Smooth muscle cell (in vitro differentiated cells): Measurements from ENCODE around the gene TNRC6C. TPM values are rescaled to one million over a fixed set of nuclear protein-coding genes. Genes with fewer than 3 reads are reported as not detected.

Experiments
- DNase-seq: peaks from one replicate; lab custom pipeline; 2025; ENCODE audit not compliant: unreplicated experiment; lab: John Stamatoyannopoulos, UW
- H2AFZ ChIP-seq: fragments of 200-600 bp; sonication (generic); 2 replicates; pipeline ENCODE4 v1.6.0; 2016; ENCODE audit warnings: antibody characterized with exemption, low read depth, mild to moderate bottlenecking
- H3F3A ChIP-seq: fragments of 200-600 bp; sonication (generic); 2 replicates; pipeline ENCODE4 v1.6.0; 2017; ENCODE audit warnings: antibody characterized with exemption, low read depth
- H3K27ac ChIP-seq: fragments of 200-600 bp; sonication (generic); 2 replicates; pipeline ENCODE4 v1.5.1; 2016; ENCODE audit warnings: low read depth, mild to moderate bottlenecking
- H3K27me3 ChIP-seq: fragments of 200-600 bp; sonication (generic); 2 replicates; pipeline ENCODE4 v1.6.1; 2016; ENCODE audit warnings: low read depth, mild to moderate bottlenecking
- H3K36me3 ChIP-seq: fragments of 200-600 bp; sonication (generic); 2 replicates; pipeline ENCODE4 v1.5.1; 2016; ENCODE audit warnings: low read depth
- H3K4me1 ChIP-seq: fragments of 200-600 bp; sonication (generic); 2 replicates; pipeline ENCODE4 v1.5.1; 2016; ENCODE audit warnings: low read depth
- H3K4me2 ChIP-seq: fragments of 200-600 bp; sonication (generic); 2 replicates; pipeline ENCODE4 v1.6.0; 2016; ENCODE audit warnings: mild to moderate bottlenecking
- H3K4me3 ChIP-seq: fragments of 200-600 bp; sonication (generic); 2 replicates; pipeline ENCODE4 v1.5.1; 2016; ENCODE audit warnings: mild to moderate bottlenecking
- H3K79me2 ChIP-seq: fragments of 200-600 bp; sonication (generic); 2 replicates; pipeline ENCODE4 v1.6.0; 2016; ENCODE audit warnings: low read depth, mild to moderate bottlenecking
- H3K9ac ChIP-seq: fragments of 200-600 bp; sonication (generic); 2 replicates; pipeline ENCODE4 v1.6.0; 2016; ENCODE audit warnings: low read depth
- H3K9me3 ChIP-seq: fragments of 200-600 bp; sonication (generic); replicated peaks from 2 replicates; pipeline ENCODE4 v1.5.1; 2016; ENCODE audit warnings: low read depth
- H4K20me1 ChIP-seq: fragments of 200-600 bp; sonication (generic); 2 replicates; pipeline ENCODE4 v1.6.0; 2016; ENCODE audit warnings: low read depth
- WGBS: methylation state at CpG from one replicate; pipeline ENCODE4 v1.1.7; 2016; ENCODE audit warnings: low lambda C conversion rate; 5-methylcytosine and 5-hydroxymethylcytosine counted together
- polyA plus RNA-seq: library from polyadenylated mRNA; unstranded; fragments of >200 nt; fragmentation: Nextera tagmentation; extraction: Ambion mirVana; gene quantifications from 2 replicates; pipeline ENCODE4 v1.2.1, GENCODE V29; 2016
- total RNA-seq: library from RNA; depleted of rRNA; stranded (reverse); fragments of >200 nt; gene quantifications from 2 replicates; pipeline ENCODE4 v1.2.3, GENCODE V29; 2014
- TF ChIP-seq, protein P1 (sequence below): fragments of 200-600 bp; sonication (generic); IDR thresholded peaks from 2 replicates; pipeline ENCODE4 v1.5.1; 2017; ENCODE audit warnings: borderline replicate concordance, mild to moderate bottlenecking, antibody characterized with exemption; ENCODE audit not compliant: insufficient read depth, poor library complexity, severe bottlenecking

Gene TNRC6C
- total and polyA plus RNA-seq, 2 experiments from 2014 or later, result 2.4 to 3.9 TPM

DNA sequence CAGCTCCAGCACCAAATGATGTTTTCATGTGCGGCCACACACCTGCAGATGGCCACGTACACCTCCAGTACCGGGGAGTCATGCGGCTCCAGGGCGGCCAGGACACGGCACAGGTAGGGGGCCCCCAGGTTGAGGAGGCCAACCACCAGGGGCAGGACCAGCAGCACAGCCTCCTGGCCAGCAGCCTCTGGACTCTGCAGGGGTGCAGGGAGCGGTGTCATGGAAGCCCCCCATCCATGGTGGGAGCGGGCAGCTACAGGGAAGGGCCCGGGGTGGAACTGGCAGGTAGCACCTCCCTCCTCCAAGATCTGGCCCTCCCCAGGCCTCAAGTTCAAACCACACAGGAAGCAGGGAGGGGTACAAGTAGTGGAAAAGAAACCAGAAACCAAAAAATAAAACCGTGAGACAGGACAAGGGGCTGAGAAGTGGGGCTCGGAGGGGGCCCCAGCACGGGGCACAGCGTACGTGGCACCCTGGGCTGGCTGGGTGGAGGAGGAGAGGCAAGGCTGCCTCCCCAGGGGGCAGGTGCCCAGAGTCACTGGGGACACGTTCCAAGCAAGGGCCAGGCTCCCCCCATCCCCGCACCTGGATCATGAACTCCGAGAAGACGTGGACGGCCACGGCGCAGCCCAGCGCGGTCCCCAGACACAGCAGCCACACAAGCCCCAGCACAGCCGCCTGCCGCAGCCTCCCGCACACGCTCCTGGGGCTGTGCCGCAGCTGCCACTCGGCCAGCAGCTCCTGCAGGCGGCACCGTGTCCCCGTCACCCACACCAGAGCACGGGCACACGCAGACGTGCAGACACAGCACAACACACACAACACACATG is 162.7 kb downstream of the TNRC6C start:
- Histone ChIP-seq H2AFZ (no peak overlapping the region), H4K20me1 (no peaks in the 10 kb centered on the region), H3K4me1 (no peaks in the 10 kb centered on the region), H3K27ac (no peak overlapping the region), H3K9me3 (no peaks in the 10 kb centered on the region), H3K27me3 (no peaks in the 10 kb centered on the region), H3K4me3 (no peak overlapping the region), H3K36me3 (no peaks in the 10 kb centered on the region), H3K79me2 (no peaks in the 10 kb centered on the region), H3F3A (no peaks in the 10 kb centered on the region), H3K9ac (no peak overlapping the region), H3K4me2 (no peak overlapping the region)
- TF ChIP-seq, protein P1, sequence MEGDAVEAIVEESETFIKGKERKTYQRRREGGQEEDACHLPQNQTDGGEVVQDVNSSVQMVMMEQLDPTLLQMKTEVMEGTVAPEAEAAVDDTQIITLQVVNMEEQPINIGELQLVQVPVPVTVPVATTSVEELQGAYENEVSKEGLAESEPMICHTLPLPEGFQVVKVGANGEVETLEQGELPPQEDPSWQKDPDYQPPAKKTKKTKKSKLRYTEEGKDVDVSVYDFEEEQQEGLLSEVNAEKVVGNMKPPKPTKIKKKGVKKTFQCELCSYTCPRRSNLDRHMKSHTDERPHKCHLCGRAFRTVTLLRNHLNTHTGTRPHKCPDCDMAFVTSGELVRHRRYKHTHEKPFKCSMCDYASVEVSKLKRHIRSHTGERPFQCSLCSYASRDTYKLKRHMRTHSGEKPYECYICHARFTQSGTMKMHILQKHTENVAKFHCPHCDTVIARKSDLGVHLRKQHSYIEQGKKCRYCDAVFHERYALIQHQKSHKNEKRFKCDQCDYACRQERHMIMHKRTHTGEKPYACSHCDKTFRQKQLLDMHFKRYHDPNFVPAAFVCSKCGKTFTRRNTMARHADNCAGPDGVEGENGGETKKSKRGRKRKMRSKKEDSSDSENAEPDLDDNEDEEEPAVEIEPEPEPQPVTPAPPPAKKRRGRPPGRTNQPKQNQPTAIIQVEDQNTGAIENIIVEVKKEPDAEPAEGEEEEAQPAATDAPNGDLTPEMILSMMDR, result no peak
- DNase-seq, result no peak
- WGBS, result 96% methylated on average over 35 of the region's 35 CpGs

DNA sequence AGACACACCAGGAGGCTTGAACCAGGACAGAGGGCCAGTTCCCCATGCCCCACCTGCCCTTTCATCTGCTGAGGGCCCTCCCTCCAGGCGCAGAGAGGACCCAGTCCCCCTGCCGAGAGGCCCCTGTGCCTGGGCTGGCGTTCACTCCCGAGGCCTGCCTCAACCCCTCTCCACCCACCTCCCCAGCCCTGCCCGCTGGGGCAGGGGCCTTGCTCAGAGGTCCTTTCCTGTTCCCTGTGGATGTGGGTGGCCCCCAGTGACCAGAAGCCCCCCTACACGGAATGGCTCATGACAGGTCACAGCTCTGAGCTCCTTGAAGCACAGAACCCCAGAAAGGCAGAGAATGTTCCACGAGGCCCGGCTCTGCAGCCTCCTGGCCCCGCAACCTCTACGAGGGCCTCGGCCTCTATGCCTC is 163.3 kb downstream of the TNRC6C start:
- H3K27ac ChIP-seq, result no peak overlapping the region
- no peak overlapping the region for H3K4me3 ChIP-seq
- H3K79me2 ChIP-seq, result no peaks in the 10 kb centered on the region
- H3K9ac ChIP-seq, result no peak overlapping the region
- H3K36me3 ChIP-seq, result no peaks in the 10 kb centered on the region
- no peaks in the 10 kb centered on the region for H3K9me3 ChIP-seq
- no peaks in the 10 kb centered on the region for H3F3A ChIP-seq
- no peaks in the 10 kb centered on the region for H3K27me3 ChIP-seq
- no peak overlapping the region for H2AFZ ChIP-seq
- H3K4me2 ChIP-seq, result no peak overlapping the region
- no peaks in the 10 kb centered on the region for H4K20me1 ChIP-seq
- H3K4me1 ChIP-seq, result no peaks in the 10 kb centered on the region
- TF ChIP-seq, protein P1, result no peak
- DNase-seq, result no peak
- WGBS, result 93% methylated on average over 9 of the region's 11 CpGs

DNA sequence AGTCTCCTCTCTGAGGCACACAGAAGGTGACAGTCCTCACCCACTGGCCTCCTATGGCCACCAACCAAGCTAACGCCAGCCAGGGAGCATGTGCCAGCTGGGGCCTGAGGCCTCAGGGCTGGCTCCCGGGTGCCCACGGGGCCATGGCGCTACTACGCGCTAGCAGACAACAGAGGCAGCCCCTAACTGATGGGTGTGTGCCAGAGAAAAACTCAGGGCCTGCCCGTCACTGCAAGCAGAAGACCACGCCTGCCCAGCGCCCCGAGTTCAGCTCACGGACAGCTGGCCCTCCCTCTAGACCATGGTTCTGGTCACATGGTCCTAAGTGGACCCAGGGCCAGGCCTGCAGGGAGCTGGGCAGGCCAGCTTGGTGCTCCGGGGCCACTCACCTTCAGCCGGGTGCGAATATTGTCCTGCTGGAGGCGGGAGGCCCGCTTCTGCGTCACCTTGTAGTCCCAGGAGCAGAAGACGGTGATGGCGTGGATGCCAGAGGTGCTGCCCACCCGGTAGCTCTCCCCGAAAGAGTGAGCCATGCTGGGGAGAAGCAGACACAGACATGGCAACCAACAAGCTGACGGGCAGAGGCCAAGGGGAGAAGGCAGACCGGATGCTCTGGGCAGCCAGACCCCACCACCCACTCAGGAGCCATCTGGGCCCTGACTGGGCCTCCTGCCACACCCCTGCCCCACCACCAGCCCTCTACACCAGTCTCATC is 163.9 kb downstream of the TNRC6C start:
- H3K36me3 ChIP-seq, result no peaks in the 10 kb centered on the region
- no peak overlapping the region for H2AFZ ChIP-seq
- WGBS, result 92% methylated on average over 23 of the region's 23 CpGs
- H3K9ac ChIP-seq, result no peak overlapping the region
- no peaks in the 10 kb centered on the region for H3K27me3 ChIP-seq
- peaks cover 3% of the 10 kb centered on the region for H3K4me1 ChIP-seq
- DNase-seq, result no peak
- H3K4me3 ChIP-seq, result no peak overlapping the region
- no peaks in the 10 kb centered on the region for H4K20me1 ChIP-seq
- no peak overlapping the region for H3K27ac ChIP-seq
- TF ChIP-seq, protein P1, result no peak
- no peaks in the 10 kb centered on the region for H3K9me3 ChIP-seq
- H3K4me2 ChIP-seq, result no peak overlapping the region
- no peaks in the 10 kb centered on the region for H3K79me2 ChIP-seq
- no peaks in the 10 kb centered on the region for H3F3A ChIP-seq
